Skeletal muscle tissue (tissue), 4 donors: ENCODE results near the gene SMC6. TPM values are rescaled to one million over a fixed set of nuclear protein-coding genes. Genes with fewer than 3 reads are reported as not detected.

Experiments
- H3K27ac ChIP-seq: one replicate; pipeline ENCODE4 v1.7.0; 2013; ENCODE audit warnings: mild to moderate bottlenecking, low read depth, low read length, inconsistent platforms
- H3K27me3 ChIP-seq, 3 donors: one replicate each; pipeline ENCODE4 v1.7.0; 2013; ENCODE audit warnings: low read length in 3 of 3; ENCODE audit not compliant: control insufficient read depth in 3 of 3, insufficient read depth in 3 of 3
- H3K36me3 ChIP-seq, 3 donors: one replicate each; pipeline ENCODE4 v1.7.0; 2013; ENCODE audit warnings: low read length in 3 of 3; ENCODE audit not compliant: control insufficient read depth in 3 of 3, insufficient read depth in 3 of 3
- H3K4me1 ChIP-seq, 3 donors: one replicate each; pipeline ENCODE4 v1.7.0; 2013; ENCODE audit warnings: low read length in 3 of 3, mild to moderate bottlenecking in 3 of 3; ENCODE audit not compliant: control insufficient read depth in 3 of 3, insufficient read depth in 3 of 3
- H3K4me3 ChIP-seq, 3 donors: one replicate each; pipeline ENCODE4 v1.7.0; 2013; ENCODE audit warnings: low read length in 3 of 3
- H3K9ac ChIP-seq, 3 donors: one replicate each; pipeline ENCODE4 v1.7.0; 2013; ENCODE audit warnings: low read length in 3 of 3, mild to moderate bottlenecking in 3 of 3, moderate library complexity in 2 of 3, low read depth in 1 of 3
- H3K9me3 ChIP-seq, 3 donors: one replicate each; pipeline ENCODE4 v1.7.0; 2013; ENCODE audit warnings: low read length in 3 of 3; ENCODE audit not compliant: control insufficient read depth in 3 of 3
- total RNA-seq: library from RNA; depleted of rRNA; stranded (reverse); fragments of >200 nt; gene quantifications from one replicate; pipeline ENCODE4 v1.2.3, GENCODE V29; 2014
- donor health status: Osteomylitis.

The SMC6 gene
- total RNA-seq, 1 donor from 2014 or later, result 18.8 TPM

- Histone ChIP-seq H3K9ac (no peak overlapping the region), H3K4me1 (peaks cover 16 to 21% (median 21%) of the 10 kb centered on the region in 3 donors), H3K9me3 (no peaks in the 10 kb centered on the region), H3K36me3 (no peaks in the 10 kb centered on the region), H3K27me3 (no peaks in the 10 kb centered on the region), H3K4me3 (no peak overlapping the region), H3K27ac (no peak overlapping the region)
Measured at GRCh38 chr2:17792515-17792914, 38.9 kb upstream of the SMC6 start.

DNA sequence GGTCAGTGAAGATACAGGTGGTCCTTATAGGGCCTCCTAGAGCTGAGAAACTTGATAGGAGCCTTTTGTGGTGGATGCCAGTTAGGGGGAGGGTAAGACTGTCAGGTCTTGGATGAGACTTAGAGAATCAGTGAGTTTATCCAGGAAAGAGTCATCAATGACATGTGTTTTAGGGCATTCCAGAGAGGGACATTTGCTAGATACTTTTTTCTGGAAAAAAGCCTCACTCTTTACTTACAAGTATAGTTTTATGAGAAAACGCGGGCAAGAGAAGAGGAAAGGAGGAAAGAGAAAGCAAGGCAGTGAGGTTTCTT is 38.2 kb upstream of the SMC6 start:
- Histone ChIP-seq H3K4me1 (peaks cover 16 to 21% (median 21%) of the 10 kb centered on the region in 3 donors), H3K27me3 (no peaks in the 10 kb centered on the region), H3K4me3 (no peak overlapping the region), H3K9ac (no peak overlapping the region), H3K36me3 (no peaks in the 10 kb centered on the region), H3K27ac (no peak overlapping the region), H3K9me3 (no peaks in the 10 kb centered on the region)

GRCh38 chr2:17791121-17791816 is 37.7 kb upstream of the SMC6 start:
- no peak overlapping the region for H3K4me3 ChIP-seq
- peaks cover 16 to 21% (median 21%) of the 10 kb centered on the region in 3 donors for H3K4me1 ChIP-seq
- no peaks in the 10 kb centered on the region for H3K27me3 ChIP-seq
- H3K36me3 ChIP-seq, result no peaks in the 10 kb centered on the region
- H3K27ac ChIP-seq, result no peak overlapping the region
- no peaks in the 10 kb centered on the region for H3K9me3 ChIP-seq
- H3K9ac ChIP-seq, result no peak overlapping the region

DNA sequence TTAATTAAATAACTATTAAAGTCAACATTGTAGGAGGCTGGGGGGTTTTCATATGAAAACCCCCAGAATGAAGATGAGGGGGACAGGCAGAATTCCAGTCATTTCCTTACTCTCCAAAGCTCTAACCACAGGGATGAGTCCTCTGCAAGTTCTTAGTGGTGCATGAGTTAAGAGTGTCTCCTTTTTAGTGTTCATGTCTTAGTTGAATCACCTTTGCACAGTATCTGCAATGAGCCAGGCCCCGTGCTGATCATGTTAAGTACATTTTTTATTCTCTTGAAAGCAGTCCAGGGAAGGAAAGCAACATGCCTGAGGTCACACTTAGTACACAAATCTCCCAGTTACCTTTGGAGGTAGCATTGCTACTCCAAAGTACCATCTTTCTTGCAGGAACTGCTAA is 36.9 kb upstream of the SMC6 start:
- Histone ChIP-seq H3K27me3 (no peaks in the 10 kb centered on the region), H3K9ac (no peak overlapping the region), H3K4me3 (no peak overlapping the region), H3K36me3 (no peaks in the 10 kb centered on the region), H3K27ac (no peak overlapping the region), H3K4me1 (peaks cover 16 to 21% (median 20%) of the 10 kb centered on the region in 3 donors), H3K9me3 (no peaks in the 10 kb centered on the region)

- Histone ChIP-seq H3K9ac (no peak overlapping the region), H3K9me3 (no peaks in the 10 kb centered on the region), H3K27ac (no peak overlapping the region), H3K36me3 (no peaks in the 10 kb centered on the region), H3K27me3 (no peaks in the 10 kb centered on the region), H3K4me1 (peaks cover 7 to 10% (median 9%) of the 10 kb centered on the region in 3 donors), H3K4me3 (no peak overlapping the region)
Measured at GRCh38 chr2:17788773-17789172, 35.2 kb upstream of the SMC6 start.

- Histone ChIP-seq H3K4me3 (no peak overlapping the region), H3K27ac (no peak overlapping the region), H3K4me1 (peaks cover 0 to 2% (median 2%) of the 10 kb centered on the region in 3 donors), H3K27me3 (no peaks in the 10 kb centered on the region), H3K36me3 (no peaks in the 10 kb centered on the region), H3K9me3 (no peaks in the 10 kb centered on the region), H3K9ac (no peak overlapping the region)
Measured at GRCh38 chr2:17786727-17787126, 33.1 kb upstream of the SMC6 start.

GRCh38 chr2:17781482-17781881 is 27.9 kb upstream of the SMC6 start:
- Histone ChIP-seq H3K27me3 (no peaks in the 10 kb centered on the region), H3K27ac (no peak overlapping the region), H3K4me3 (no peak overlapping the region), H3K36me3 (peaks cover 0 to 8% (median 0%) of the 10 kb centered on the region in 3 donors), H3K4me1 (no peaks in the 10 kb centered on the region), H3K9ac (no peak overlapping the region), H3K9me3 (no peaks in the 10 kb centered on the region)

- no peaks in the 10 kb centered on the region for H3K4me1 ChIP-seq
- no peak overlapping the region for H3K4me3 ChIP-seq
- H3K27me3 ChIP-seq, result no peaks in the 10 kb centered on the region
- H3K9ac ChIP-seq, result no peak overlapping the region
- H3K9me3 ChIP-seq, result no peaks in the 10 kb centered on the region
- peaks cover 0 to 8% (median 0%) of the 10 kb centered on the region in 3 donors for H3K36me3 ChIP-seq
- no peak overlapping the region for H3K27ac ChIP-seq
Measured at GRCh38 chr2:17780546-17780945, 26.9 kb upstream of the SMC6 start.

DNA sequence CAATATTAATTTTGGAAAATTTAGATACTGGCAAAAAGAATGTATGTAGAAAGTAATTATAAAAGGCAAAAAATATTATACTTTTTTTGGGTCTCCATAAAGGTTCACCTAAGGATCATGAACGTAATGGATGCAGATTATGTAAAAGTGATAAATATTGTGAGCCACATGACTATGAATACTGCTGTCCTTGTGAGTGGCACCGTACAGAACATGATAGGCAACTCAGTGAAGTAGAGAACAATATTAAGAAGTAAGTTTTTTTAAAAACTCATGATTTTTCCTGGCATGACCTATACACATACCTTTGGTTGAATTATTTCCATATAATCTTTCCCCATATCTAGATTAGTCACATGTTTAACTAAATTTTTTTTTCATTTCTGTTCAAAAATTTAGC is 18.9 kb upstream of the SMC6 start:
- Histone ChIP-seq H3K27me3 (no peaks in the 10 kb centered on the region), H3K4me3 (no peak overlapping the region), H3K36me3 (no peaks in the 10 kb centered on the region), H3K9ac (no peak overlapping the region), H3K27ac (peak overlapping the region; percentile 23), H3K4me1 (no peaks in the 10 kb centered on the region), H3K9me3 (no peaks in the 10 kb centered on the region)

DNA sequence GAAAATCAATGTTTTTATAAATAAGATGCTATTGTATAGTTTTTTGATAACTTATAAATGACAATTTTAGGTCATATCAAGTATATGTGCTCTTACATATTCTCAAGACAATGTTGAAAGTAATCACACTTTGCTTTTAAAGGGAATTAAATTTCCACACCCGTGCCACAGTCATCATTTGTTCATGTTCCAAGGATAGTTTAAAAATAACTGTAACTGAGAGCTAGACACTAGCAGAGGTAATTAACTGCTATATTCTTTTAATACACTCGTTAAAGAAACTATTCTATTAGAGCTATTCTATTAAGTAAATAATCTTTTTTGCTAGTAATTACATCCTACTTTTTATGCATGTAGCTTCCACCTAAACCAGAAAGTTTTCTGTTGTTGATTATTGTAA is 18.3 kb upstream of the SMC6 start:
- Histone ChIP-seq H3K4me1 (no peaks in the 10 kb centered on the region), H3K9ac (peak overlapping the region in 1 of 3 donors; percentile 1), H3K27me3 (no peaks in the 10 kb centered on the region), H3K36me3 (no peaks in the 10 kb centered on the region), H3K27ac (peak overlapping the region; percentile 23), H3K9me3 (no peaks in the 10 kb centered on the region), H3K4me3 (no peak overlapping the region)
